Stimulated activated CD8-positive, alpha-beta memory T cell treated with anti-CD3 and anti-CD28 coated beads, Interleukin-12 subunit alpha, Interleukin-12 subunit beta, amount 100 ng/mL, for 24 hours (primary cell): ENCODE measurements around the gene SGCD.

Experiments used
- DNase-seq: peaks from one replicate; pipeline ENCODE4 v3.0.0-alpha.2; 2020; ENCODE audit errors: extremely low read depth

Gene SGCD

DNA sequence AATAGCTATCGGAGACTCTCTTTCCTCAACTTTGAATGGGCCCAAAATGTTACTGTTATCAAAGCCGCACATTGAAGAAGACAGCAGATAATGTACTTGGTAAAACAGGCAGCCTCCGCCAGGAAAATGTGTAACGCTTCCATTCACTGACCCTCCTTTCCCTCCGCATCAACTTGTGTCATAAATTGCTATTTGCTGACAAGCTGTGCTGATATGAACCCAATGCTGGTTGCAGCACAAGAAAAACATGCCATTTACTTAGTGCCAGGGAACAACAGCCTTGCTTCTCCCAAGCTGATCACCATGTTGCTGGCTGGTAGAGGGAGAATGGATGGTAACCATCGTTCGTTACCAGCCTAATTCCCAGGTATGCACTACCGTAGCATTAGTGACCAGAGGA, 360.6 kb downstream of the SGCD start:
- no peak for DNase-seq

DNA sequence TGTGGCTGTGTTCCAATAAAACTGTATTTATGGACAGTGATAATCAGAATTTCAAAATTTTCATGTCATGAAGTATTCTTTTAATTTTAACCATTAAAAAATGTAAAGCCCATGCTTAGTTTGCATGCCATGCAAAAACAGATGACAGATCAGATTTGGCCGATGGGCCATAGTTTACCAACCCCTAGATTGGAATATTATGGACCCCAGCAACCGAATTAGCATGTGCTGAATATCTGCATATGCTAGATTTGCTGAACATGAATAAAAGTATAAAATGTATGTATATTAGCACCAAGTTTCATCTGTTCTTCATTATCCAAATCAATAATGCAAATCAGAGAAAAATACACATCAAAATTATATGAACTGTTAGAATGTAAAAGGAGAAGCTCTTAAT, 364.6 kb downstream of the SGCD start:
- no peak for DNase-seq

DNA sequence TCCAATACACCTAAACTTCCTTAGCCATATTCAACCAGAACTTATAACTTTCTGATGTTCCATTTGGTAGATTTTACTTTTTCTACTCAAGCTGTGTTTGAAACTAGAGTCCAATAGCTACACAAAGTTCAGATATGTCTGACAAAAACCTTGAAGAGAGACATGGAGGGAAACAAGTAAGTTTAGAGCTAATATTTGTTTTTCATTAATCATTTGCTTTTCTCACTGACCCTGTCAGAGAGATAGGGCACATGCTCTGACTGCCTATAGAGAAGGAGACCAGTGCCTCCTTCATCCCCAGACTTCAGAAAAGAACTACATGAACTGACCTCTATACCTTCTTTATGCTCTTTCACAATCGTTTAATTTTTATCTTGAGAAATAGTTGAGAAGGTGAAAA, 366.1 kb downstream of the SGCD start:
- no peak for DNase-seq

GRCh38 chr5:156694598-156694997, 367.6 kb downstream of the SGCD start:
- no peak for DNase-seq

GRCh38 chr5:156695774-156696173, 368.8 kb downstream of the SGCD start:
- no peak for DNase-seq

DNA sequence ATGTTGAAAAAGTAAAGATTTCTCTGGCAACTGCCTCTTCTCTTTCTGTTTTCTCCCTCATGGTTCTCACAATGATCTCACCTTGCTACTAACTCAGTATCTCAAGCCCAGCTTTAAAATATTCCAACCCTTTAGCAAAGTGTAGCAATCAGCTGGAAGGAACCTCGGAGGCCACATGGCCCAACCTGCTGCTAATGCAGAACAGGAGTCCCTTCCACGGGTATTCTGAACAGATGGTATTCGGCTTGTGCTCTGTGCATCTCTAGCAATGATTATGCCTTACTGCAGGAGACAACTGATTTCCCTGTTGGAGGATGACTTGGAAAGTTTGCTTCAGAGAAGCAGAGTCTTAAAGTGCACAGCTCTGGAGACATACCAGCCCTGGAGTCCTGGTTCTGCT, 371.4 kb downstream of the SGCD start:
- DNase-seq: no peak

DNA sequence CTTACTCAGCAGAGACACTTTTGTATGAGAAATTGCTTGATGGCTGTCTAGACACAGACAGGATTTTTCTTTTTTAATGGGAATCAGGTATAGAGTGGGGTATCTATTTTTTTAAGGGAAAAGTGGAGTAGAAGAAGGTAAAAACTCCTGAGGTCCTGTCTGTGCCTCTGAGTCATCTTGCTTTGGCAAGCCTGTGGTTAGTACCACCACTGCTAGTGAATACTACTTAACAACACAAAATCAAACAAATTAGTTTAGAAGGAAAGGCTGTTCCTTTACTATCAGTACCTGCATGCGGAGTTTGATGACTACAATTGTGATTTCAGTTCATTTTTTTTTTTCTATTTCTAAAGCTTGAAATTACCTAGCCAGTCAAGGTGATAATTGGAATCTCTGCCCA, 372.2 kb downstream of the SGCD start:
- DNase-seq: no peak

DNA sequence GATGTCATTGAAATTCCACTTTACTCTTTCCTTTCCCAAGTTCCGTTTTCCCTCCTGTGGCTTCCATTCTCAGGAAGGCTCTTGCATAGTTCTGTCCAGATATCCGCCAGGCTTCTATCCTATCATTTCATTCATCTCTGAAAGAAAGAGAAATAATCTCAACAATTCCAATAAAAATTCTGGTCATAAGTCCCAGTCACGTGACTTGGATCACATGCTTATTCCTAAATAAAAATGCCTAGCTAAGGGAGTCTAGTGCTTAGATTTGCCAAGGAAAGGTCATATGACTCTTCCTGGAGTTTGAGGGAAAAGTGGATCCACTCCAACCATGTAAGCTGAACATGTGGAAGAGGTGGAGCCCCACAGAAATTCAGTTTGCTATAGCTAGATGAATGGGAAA, 377.2 kb downstream of the SGCD start:
- no peak for DNase-seq

- DNase-seq: no peak
Measured at GRCh38 chr5:156706631-156707030, 379.7 kb downstream of the SGCD start.

DNA sequence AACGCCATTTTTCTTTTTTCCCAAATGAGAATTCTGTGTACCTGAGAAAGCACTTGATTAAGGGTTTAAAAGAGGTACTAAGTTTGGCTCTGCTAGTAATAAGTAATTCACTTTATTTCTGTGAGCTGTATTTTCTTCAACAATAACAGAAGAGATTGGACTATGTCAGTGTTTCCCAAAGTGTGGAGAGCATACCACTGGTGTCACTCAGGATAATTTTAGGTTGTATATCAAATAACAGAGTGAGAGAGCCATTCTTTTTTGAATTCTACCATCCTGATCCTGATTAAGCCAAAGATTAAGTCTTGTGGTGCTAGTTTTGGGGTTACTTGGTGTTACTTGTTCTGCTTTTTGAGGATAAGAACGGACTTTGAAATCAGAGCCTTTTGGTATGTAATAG, 380.8 kb downstream of the SGCD start:
- no peak for DNase-seq

GRCh38 chr5:156715287-156715686, 388.3 kb downstream of the SGCD start:
- DNase-seq: no peak

DNA sequence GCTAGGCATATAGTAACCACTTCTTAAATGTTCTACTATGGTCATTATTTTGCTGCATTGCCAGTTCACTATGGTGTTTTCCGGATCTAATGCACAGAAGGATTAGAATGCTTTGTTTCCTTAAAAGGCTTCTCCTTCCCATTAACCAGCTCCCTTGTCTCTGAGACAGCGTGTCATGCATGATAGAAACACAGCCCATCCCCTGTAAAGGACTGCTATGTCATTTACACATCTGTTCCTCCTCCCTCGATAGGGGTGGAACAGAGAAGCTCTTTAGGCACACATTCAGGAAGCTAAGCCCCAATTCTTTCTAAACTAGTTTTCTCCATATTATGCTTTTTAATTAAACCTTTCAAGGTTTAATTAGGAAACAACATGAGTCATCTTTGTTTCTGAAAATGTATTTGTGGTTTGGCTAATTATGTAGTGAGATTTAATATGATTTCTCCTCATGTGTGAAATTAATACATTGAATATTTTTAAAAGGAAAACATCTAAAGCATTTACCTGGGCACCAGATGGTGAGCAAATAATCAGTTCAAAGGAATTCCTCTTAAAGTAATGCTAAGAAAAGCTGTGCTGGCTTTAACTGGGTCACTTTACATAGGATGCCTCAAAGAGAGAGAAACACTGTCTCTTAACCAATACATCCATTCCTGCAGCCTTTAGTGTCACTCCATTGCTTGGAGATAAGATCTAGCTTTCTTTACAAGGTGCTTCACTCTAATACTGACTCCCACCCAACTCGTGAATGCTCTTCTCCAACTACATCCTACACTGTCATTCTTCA, 389.8 kb downstream of the SGCD start:
- no peak for DNase-seq

GRCh38 chr5:156718985-156719384, 392.0 kb downstream of the SGCD start:
- DNase-seq: no peak

GRCh38 chr5:156722358-156722757, 395.4 kb downstream of the SGCD start:
- DNase-seq: no peak

DNA sequence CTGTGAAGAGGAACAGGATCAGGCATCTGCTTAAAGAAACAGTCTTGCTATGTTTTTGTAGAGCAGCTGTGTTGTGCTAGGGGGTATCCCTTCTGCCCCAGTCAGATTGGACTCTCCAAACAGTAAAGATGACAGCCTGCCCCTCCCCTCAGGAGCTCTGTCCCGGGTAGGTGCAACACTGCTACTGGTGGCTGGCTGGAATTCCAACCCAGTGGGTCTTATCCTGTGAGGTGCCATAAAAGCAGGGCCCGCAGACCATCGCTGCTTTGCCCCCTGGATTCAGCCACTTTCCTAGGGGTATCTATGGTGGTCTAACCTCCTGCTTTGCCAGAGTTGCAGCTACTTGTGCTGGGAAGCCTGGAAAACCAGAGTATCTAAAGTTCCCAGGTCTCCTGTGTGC, 408.5 kb downstream of the SGCD start:
- DNase-seq: no peak

DNA sequence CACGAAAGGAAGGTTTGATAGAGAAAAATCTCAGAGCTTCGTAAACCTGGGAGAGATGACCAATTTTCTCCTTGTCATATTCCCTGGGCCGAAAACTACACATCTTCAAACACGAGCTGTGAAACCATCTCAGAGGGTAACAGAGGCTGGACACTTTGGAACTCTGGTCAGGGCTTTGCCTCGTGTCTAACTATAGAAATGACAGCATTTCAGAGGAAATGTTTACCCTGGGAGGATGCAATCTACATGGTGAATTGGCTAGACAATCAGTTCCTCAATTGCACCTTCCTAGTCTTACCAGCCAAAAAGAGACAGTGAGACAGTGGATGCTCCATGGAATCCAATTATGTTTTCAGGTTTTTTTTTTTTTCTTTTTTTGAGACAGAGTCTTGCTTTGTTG, 414.6 kb downstream of the SGCD start:
- DNase-seq: no peak

- DNase-seq: no peak
Measured at GRCh38 chr5:156753846-156754245, 426.9 kb downstream of the SGCD start.

DNA sequence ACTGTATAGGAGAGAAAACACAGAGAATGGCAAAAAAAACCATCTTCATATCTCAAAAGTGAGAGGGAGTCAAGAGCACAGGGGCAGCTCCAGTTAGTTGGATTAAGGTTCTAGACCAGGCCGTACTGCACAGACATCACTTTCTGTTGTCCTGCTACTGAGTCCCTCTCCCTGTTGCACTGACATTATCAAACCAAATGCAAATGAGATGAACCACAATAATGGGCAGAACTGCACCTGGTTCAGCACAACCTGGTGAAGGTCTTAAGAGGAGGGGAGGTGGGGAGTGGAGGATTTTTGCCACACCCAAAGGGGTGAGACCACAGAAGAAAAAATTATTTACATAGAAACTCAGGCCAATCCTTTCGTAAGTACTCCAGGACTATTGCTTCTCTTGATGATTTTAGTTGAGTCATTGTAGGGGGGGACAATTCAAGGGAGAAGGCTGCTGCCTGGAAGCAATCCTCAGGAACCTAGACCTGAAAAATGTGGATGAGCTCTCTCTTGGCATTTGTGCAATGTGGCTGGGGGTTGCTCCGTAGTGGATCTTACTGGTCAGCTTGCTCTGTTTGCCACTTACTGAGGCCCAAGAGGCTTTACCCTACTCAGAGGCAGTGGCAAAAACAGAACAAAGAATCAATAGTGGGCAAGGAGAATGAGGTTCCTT, 428.6 kb downstream of the SGCD start:
- DNase-seq: no peak

DNA sequence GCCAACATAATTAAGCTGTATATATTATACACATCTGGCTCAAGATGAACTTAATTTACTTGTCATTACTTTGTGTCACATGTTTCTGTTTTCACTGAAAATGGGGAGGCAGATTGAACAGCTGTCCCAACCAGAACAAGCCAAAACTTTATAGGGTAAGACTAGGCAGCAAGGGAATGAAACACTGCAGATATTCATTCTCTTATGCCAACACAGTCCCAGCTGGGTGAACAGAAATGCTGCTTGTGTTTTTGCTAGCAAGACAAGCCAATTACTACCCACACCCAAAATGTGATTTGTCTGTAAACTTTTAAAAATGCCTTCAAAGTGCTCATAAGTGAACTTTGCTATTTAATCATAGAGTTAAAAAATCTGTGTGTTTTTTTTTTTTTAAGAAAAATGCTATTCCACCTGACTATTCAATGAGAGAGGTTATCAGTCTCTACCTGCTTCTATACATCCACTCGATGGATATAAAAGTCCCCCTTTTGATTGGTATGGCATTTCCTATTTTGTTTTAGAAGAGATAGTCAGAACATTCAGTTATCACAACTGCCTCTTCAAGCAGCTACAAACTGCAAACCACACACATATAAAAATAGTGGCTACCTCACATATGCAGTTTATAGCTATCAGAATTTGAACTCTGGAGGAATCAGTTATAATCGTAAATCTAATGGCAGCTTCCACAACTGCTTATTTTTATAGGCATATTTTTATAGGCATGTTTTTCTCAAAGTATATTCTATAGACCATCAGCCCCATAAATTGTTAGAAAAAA, 431.2 kb downstream of the SGCD start:
- no peak for DNase-seq

DNA sequence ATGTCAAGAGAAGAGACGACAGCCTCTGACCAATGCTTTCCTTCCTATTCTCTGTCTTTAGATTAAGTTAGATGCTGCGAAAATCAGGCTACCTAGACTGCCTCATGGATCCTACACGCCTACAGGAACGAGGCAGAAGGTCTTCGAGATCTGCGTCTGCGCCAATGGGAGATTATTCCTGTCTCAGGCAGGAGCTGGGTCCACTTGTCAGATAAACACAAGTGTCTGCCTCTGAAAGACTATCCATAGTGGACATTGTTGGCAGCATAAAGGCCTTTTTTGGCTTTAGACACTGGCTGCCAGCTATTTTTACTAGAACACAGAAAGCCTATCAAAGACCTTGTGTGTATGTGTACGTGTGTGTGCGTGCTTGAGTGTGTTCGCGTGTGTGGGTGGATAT, 432.2 kb downstream of the SGCD start:
- no peak for DNase-seq

DNA sequence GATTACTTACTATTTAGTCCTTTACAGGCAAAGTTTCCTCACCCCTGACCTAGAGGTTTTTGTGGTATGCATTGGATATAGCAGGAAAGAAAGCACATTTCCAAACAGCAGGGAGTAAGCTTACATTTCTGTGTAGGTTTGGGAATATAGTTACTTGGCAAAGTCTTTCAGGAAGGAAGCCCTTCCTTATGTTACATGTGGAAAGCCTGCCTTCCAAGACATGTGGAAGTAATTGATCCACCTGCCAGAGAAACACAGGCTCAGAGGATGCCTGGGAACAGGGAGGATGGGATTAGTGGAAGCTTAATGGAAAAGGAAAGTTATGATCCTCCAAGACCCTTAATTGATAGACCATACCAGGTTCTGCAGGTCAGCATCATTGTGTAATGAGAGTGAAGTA, 435.8 kb downstream of the SGCD start:
- no peak for DNase-seq

GRCh38 chr5:156764176-156764971, 437.4 kb downstream of the SGCD start:
- no peak for DNase-seq
